GM12878 (cell line): Measurements from ENCODE around the gene MTHFS. TPM values are rescaled to one million over a fixed set of nuclear protein-coding genes. Genes with fewer than 3 reads are reported as not detected.

ENCODE experiments used
- ATAC-seq: fragments of 200-7000 bp; cut with Tn5 transposase; 3 replicates; pipeline ENCODE4 v1.9.1; 2020; ENCODE audit warnings: mild to moderate bottlenecking, moderate library complexity
- BruUV-seq: library from RNA; stranded (reverse); fragments of 400-500 nt; replicated peaks from 2 replicates; lab custom pipeline; 2021; lab: Mats Ljungman, UMichigan
- CTCF ChIA-PET: fragments of 300-600 bp; sonication (Branson Sonifier 250); formaldehyde crosslinking; extraction: SDS; loops from one replicate; lab custom pipeline; 2021; ENCODE audit warnings: inconsistent platforms; lab: Yijun Ruan, JAX
- POLR2A ChIA-PET: fragments of 350-600 bp; formaldehyde crosslinking; extraction: SDS; loops from one replicate; lab custom pipeline; 2021; ENCODE audit warnings: inconsistent platforms; lab: Charles Lee
- RAD21 ChIA-PET: fragments of 300-600 bp; sonication (Branson Sonifier 250); formaldehyde crosslinking; loops from one replicate; lab custom pipeline; 2023; ENCODE audit warnings: antibody characterized with exemption; ENCODE audit not compliant: unreplicated experiment; lab: Charles Lee
- SMC1A ChIA-PET: fragments of 300-600 bp; sonication (Branson Sonifier 250); formaldehyde crosslinking; loops from one replicate; lab custom pipeline; 2023; ENCODE audit not compliant: unreplicated experiment, uncharacterized antibody; lab: Charles Lee
- DNase-seq: peaks from one replicate; pipeline ENCODE4 v3.0.0-alpha.2; 2011; ENCODE audit warnings: low read depth, low spot score
- FAIRE-seq: peaks from 3 replicates; lab custom pipeline; 2011; peaks lifted over from hg19 to GRCh38; lab: Jason Lieb, UNC
- H2AFZ ChIP-seq: 2 replicates; pipeline ENCODE4 v1.6.0; 2011; ENCODE audit warnings: low read depth, low read length, control low read depth; ENCODE audit not compliant: control insufficient read depth
- H3K27ac ChIP-seq: 2 replicates; pipeline ENCODE4 v1.5.1; 2011; ENCODE audit warnings: control low read depth; ENCODE audit not compliant: control insufficient read depth, insufficient read depth
- H3K27me3 ChIP-seq, 2 experiments: replicated peaks in 1 of 2; 2 replicates each; pipeline versions ENCODE4 v1.6.0 to v1.6.1; 2011; ENCODE audit warnings: low read length in 1 of 2; ENCODE audit not compliant: control insufficient read depth in 2 of 2, insufficient read depth in 2 of 2
- H3K36me3 ChIP-seq, 2 experiments: 2 replicates each; pipeline ENCODE4 v1.5.1; 2011; ENCODE audit warnings: low read length in 1 of 2; ENCODE audit not compliant: control insufficient read depth in 2 of 2, insufficient read depth in 2 of 2
- H3K4me1 ChIP-seq: 2 replicates; pipeline ENCODE4 v1.6.1; 2011; ENCODE audit warnings: mild to moderate bottlenecking, low read length, moderate library complexity, mixed read lengths; ENCODE audit not compliant: control insufficient read depth, insufficient read depth
- H3K4me2 ChIP-seq: 2 replicates; pipeline ENCODE4 v1.6.0; 2011; ENCODE audit warnings: control low read depth; ENCODE audit not compliant: control insufficient read depth, insufficient read depth
- H3K4me3 ChIP-seq: fragments of 200-600 bp; sonication (generic); 2 replicates; pipeline ENCODE4 v1.5.1; 2016
- H3K79me2 ChIP-seq: 2 replicates; pipeline ENCODE4 v1.6.0; 2011; ENCODE audit warnings: low read length; ENCODE audit not compliant: control insufficient read depth, insufficient read depth
- H3K9ac ChIP-seq: 2 replicates; pipeline ENCODE4 v1.8.0; 2011; ENCODE audit warnings: low read length, control low read depth, mixed read lengths; ENCODE audit not compliant: control insufficient read depth, insufficient read depth
- H3K9me3 ChIP-seq: replicated peaks from 3 replicates; pipeline ENCODE4 v1.5.1; 2011; ENCODE audit warnings: mild to moderate bottlenecking, low read length; ENCODE audit not compliant: control insufficient read depth, insufficient read depth
- H4K20me1 ChIP-seq: 2 replicates; pipeline ENCODE4 v1.6.0; 2011; ENCODE audit not compliant: control insufficient read depth, insufficient read depth
- BMI1 ChIP-seq: fragments of 450-650 bp; IDR thresholded peaks from 2 replicates; pipeline ENCODE4 v1.6.1; 2016; ENCODE audit warnings: mild to moderate bottlenecking, moderate library complexity, borderline replicate concordance
- EP300 ChIP-seq, 2 experiments: fragments of 150-350 bp in 1 of 2; IDR thresholded peaks; 2 replicates each; pipeline ENCODE4 v1.6.1; 2011 to 2012; ENCODE audit warnings: low read depth in 2 of 2, low read length in 2 of 2, borderline replicate concordance in 1 of 2, improper control_type of control experiment in 1 of 2, inconsistent platforms in 1 of 2; ENCODE audit not compliant: control insufficient read depth in 1 of 2
- GATAD2B ChIP-seq: fragments of 450-650 bp; conservative IDR thresholded peaks from 2 replicates; pipeline ENCODE4 v1.6.1; 2017; ENCODE audit warnings: low read depth, mild to moderate bottlenecking, moderate library complexity
- KLF5 ChIP-seq: fragments of 450-650 bp; IDR thresholded peaks from 2 replicates; pipeline ENCODE4 v1.6.1; 2014; ENCODE audit warnings: mild to moderate bottlenecking; ENCODE audit not compliant: partially characterized antibody
- MTA3 ChIP-seq: IDR thresholded peaks from 2 replicates; pipeline ENCODE4 v1.6.1; 2012; ENCODE audit warnings: low read length, inconsistent platforms, borderline replicate concordance
- MYC ChIP-seq: IDR thresholded peaks from 2 replicates; pipeline ENCODE4 v1.6.1; 2011; ENCODE audit warnings: mild to moderate bottlenecking, low read length, moderate library complexity, inconsistent platforms; ENCODE audit not compliant: insufficient read depth, insufficient replicate concordance, insufficient read length, severe bottlenecking
- NFYB ChIP-seq: IDR thresholded peaks from 2 replicates; pipeline ENCODE4 v1.6.1; 2011; ENCODE audit warnings: low read depth, mild to moderate bottlenecking, low read length, improper control_type of control experiment, moderate library complexity; ENCODE audit not compliant: insufficient read depth
- POLR2A ChIP-seq: IDR thresholded peaks from 2 replicates; pipeline ENCODE4 v1.6.1; 2011; ENCODE audit warnings: low read depth, mild to moderate bottlenecking, low read length
- RAD21 ChIP-seq: IDR thresholded peaks from 2 replicates; pipeline ENCODE4 v1.6.1; 2011; ENCODE audit warnings: mild to moderate bottlenecking, low read depth, low read length, moderate library complexity; ENCODE audit not compliant: insufficient read depth
- RAD51 ChIP-seq: fragments of 450-650 bp; IDR thresholded peaks from 2 replicates; pipeline ENCODE4 v1.6.1; 2016; ENCODE audit warnings: moderate library complexity, mild to moderate bottlenecking, inconsistent platforms
- STAT1 ChIP-seq: fragments of 450-650 bp; conservative IDR thresholded peaks from 2 replicates; pipeline ENCODE4 v1.6.1; 2014; ENCODE audit warnings: antibody characterized with exemption, mild to moderate bottlenecking
- TCF7 ChIP-seq: IDR thresholded peaks from 2 replicates; pipeline ENCODE4 v1.6.1; 2014; ENCODE audit warnings: antibody characterized with exemption, borderline replicate concordance
- ZNF384 ChIP-seq: IDR thresholded peaks from 2 replicates; pipeline ENCODE4 v1.6.1; 2012; ENCODE audit warnings: low read depth, mild to moderate bottlenecking, low read length, improper control_type of control experiment, borderline replicate concordance
- WGBS: methylation state at CpG from one replicate; pipeline ENCODE4 v1.1.6; 2016; ENCODE audit warnings: low lambda C conversion rate; ENCODE audit not compliant: insufficient replicate concordance, insufficient coverage; ENCODE audit errors: missing lambda C conversion rate; 5-methylcytosine and 5-hydroxymethylcytosine counted together
- in situ Hi-C: fragments of 300-500 bp; cut with MboI; formaldehyde crosslinking; loops from 9 replicates; pipeline ENCODE4 v1.14.3; 2018; ENCODE audit warnings: mixed read lengths
- intact Hi-C: fragments of 100-400 bp; cut with micrococcal nuclease; formaldehyde crosslinking; loops from one replicate; pipeline ENCODE4 v1.14.2; 2022; ENCODE audit not compliant: unreplicated experiment
- polyA plus RNA-seq, 11 experiments: library from polyadenylated mRNA; depleted of rRNA in 4 of 11; unstranded in 6 of 11; stranded (reverse) in 5 of 11; fragments of >200 nt; fragmentation: Nextera tagmentation in 4 of 11; fragmentation: Illumina TruSeq in 1 of 11; extraction: Ambion mirVana in 4 of 11; extraction: Trizol in 1 of 11; gene quantifications; 1 replicate in 1 of 11; 2 replicates in 10 of 11; pipeline versions ENCODE4 v1.2.1 to v1.2.3, GENCODE V29; 2011 to 2016; ENCODE audit warnings: inconsistent platforms in 2 of 11, missing spikeins in 2 of 11, low read depth in 1 of 11
- total RNA-seq, 4 experiments: library from RNA; depleted of rRNA in 3 of 4; stranded (reverse); fragments of >200 nt in 3 of 4; fragmentation: Illumina TruSeq in 1 of 4; extraction: Trizol in 1 of 4; gene quantifications; 2 replicates each; pipeline versions ENCODE4 v1.2.1 to v1.2.3, GENCODE V29; 2013 to 2021
- TF ChIP-seq, protein P1 (sequence below): fragments of 450-650 bp; IDR thresholded peaks from 2 replicates; pipeline ENCODE4 v1.6.1; 2017; ENCODE audit warnings: mild to moderate bottlenecking, low read depth, inconsistent platforms; ENCODE audit not compliant: poor library complexity, severe bottlenecking

MTHFS gene
- total and polyA plus RNA-seq, 10 of the 15 experiments (the other 5 are each of a cell fraction or from before 2014, with no cell fraction given), result 14.0 to 81.9 (median 31.8) TPM

DNA sequence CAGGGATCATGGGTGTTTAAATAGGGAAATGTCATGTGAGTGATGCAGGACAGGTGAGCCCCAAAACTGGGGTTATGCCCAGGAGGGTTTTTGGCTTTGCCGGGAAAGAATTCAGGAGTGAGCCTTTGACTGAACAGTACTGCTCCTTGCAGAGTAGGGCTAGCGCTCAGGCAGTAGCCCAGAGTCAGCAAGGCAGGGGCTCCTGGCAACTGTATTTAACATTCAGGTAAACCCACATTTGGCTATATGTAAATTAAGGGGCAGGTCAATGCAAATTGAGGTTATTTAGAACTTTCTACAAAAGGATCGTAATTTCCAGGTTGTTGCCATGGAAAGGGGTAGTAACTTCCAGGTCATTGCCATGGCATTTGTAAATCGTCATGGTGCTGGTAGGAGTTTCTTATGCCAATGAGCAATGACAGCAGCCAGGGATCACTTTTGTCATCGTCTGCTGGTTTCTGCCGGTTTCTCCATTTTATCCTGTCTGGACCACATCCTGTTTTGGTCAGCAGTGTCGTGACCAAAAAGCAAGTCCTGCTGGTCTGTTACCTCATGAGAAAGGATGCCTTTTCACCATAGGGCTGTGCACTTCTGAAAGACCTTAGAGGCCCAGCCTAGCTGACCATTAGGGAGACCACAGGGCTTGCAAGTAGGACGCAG is 24.3 kb downstream of the MTHFS start:
- Histone ChIP-seq H3K9me3 (peaks cover 18% of the 10 kb centered on the region), H4K20me1 (no peaks in the 10 kb centered on the region), H3K4me2 (no peak overlapping the region), H3K27me3 (no peaks in the 10 kb centered on the region), H3K4me3 (no peak overlapping the region), H3K79me2 (no peaks in the 10 kb centered on the region), H3K36me3 (peaks cover 8 to 12% of the 10 kb centered on the region in 2 experiments), H3K9ac (no peak overlapping the region), H3K4me1 (no peaks in the 10 kb centered on the region), H2AFZ (no peak overlapping the region), H3K27ac (no peak overlapping the region)
- DNase-seq, result no peak
- 79% methylated on average over 8 of the region's 8 CpGs for WGBS
- ATAC-seq, result peak; percentile 54
- ChIA-PET SMC1A (interaction anchor here (0.7 to 2.3 kb wide), 3 partner anchors 18 to 536 kb away, joined by 3 to 6 read pairs (median 4); no protein-coding TSS in a partner anchor), CTCF (interaction anchor here (0.6 to 6.8 kb wide), 2 partner anchors 18 to 31 kb away, joined by 3 to 32 read pairs; no protein-coding TSS in a partner anchor), POLR2A (interaction anchor here (0.6 to 0.7 kb wide), 2 partner anchors 70 to 85 kb away, joined by 4 read pairs; no protein-coding TSS in a partner anchor), RAD21 (no interaction called here)
- in situ Hi-C loops (no loop called here), intact Hi-C loops (no loop called here)
- BruUV-seq, result no TSS peak
- TF ChIP-seq GATAD2B (no peak), EP300 (IDR thresholded peaks at IDR 0.05; ENCODE audit: borderline replicate concordance in 1 of 2, control insufficient read depth in 1 of 2, low read depth in 2 of 2, low read length in 2 of 2) (no peak)
- no peak for FAIRE-seq

DNA sequence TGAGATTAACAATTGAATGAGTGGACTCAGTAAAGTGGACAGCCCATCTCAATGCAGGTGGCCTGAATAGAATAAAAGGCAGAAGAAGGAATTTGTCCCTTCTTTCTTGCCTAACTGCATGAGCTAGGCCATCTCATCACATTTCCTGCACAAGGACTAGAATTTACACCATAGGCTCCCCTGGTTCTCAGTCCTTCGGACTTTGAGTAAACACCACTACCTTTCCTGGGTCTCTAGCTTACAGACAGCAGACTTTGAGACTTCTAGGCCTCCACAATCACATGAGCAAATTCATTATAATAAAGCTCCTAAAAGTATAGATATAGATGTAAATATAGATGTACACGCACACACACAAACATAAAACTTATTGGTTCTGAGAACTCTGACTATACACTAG is 28.3 kb downstream of the MTHFS start:
- ChIA-PET RAD21 (interaction anchor here (0.8 to 2.4 kb wide), 3 partner anchors 12 to 30 kb away, joined by 3 to 9 read pairs (median 3); no protein-coding TSS in a partner anchor), POLR2A (interaction anchor here (0.5 to 1.0 kb wide), 3 partner anchors 14 to 198 kb away, joined by 3 to 4 read pairs (median 3); no protein-coding TSS in a partner anchor), SMC1A (interaction anchor here (1.0 to 3.5 kb wide), 7 partner anchors 10 to 124 kb away, joined by 3 to 11 read pairs (median 3); no protein-coding TSS in a partner anchor), CTCF (interaction anchor here (1.1 to 9.3 kb wide), 6 partner anchors 10 to 487 kb away, joined by 3 to 102 read pairs (median 6); no protein-coding TSS in a partner anchor)
- no peaks in the 10 kb centered on the region for H3K79me2 ChIP-seq
- H3K27ac ChIP-seq, result no peak overlapping the region
- no peaks in the 10 kb centered on the region for H3K27me3 ChIP-seq
- H2AFZ ChIP-seq, result no peak overlapping the region
- peaks cover 3% of the 10 kb centered on the region; the same call in 1 of the 2 replicates for H3K4me1 ChIP-seq
- H3K4me3 ChIP-seq, result no peak overlapping the region
- H3K9me3 ChIP-seq, result peaks cover 7% of the 10 kb centered on the region; the same call in 2 of the 3 replicates
- H3K4me2 ChIP-seq, result no peak overlapping the region
- ATAC-seq (no peak), DNase-seq (no peak), FAIRE-seq (no peak)
- H4K20me1 ChIP-seq, result no peaks in the 10 kb centered on the region
- in situ Hi-C loops, result no loop called here
- no TSS peak for BruUV-seq
- 97% methylated on average over 2 of the region's 2 CpGs for WGBS
- H3K9ac ChIP-seq, result no peak overlapping the region
- intact Hi-C loops, result no loop called here
- peaks cover 10 to 12% of the 10 kb centered on the region in 2 experiments for H3K36me3 ChIP-seq
- TF ChIP-seq TCF7 (no peak), KLF5 (no peak), RAD21 (no peak), MYC (no peak), POLR2A (no peak), STAT1 (no peak), NFYB (no peak), MTA3 (no peak), ZNF384 (no peak), BMI1 (no peak), RAD51 (no peak)
- TF ChIP-seq, protein P1, sequence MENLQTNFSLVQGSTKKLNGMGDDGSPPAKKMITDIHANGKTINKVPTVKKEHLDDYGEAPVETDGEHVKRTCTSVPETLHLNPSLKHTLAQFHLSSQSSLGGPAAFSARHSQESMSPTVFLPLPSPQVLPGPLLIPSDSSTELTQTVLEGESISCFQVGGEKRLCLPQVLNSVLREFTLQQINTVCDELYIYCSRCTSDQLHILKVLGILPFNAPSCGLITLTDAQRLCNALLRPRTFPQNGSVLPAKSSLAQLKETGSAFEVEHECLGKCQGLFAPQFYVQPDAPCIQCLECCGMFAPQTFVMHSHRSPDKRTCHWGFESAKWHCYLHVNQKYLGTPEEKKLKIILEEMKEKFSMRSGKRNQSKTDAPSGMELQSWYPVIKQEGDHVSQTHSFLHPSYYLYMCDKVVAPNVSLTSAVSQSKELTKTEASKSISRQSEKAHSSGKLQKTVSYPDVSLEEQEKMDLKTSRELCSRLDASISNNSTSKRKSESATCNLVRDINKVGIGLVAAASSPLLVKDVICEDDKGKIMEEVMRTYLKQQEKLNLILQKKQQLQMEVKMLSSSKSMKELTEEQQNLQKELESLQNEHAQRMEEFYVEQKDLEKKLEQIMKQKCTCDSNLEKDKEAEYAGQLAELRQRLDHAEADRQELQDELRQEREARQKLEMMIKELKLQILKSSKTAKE, result no peak
